Panc1 (cell line): ENCODE measurements around the gene MEGF6. TPM values are rescaled to one million over a fixed set of nuclear protein-coding genes. Genes with fewer than 3 reads are reported as not detected.

Source experiments
- ATAC-seq: fragments of 200-7000 bp; cut with Tn5 transposase; 2 replicates; pipeline ENCODE4 v1.9.1; 2020; ENCODE audit warnings: mild to moderate bottlenecking, moderate library complexity
- BruUV-seq: library from RNA; stranded (reverse); fragments of 400-500 nt; replicated peaks from 2 replicates; lab custom pipeline; 2021; lab: Mats Ljungman, UMichigan
- CTCF ChIA-PET: fragments of 300-600 bp; sonication (Branson Sonifier 250); formaldehyde crosslinking; loops from one replicate; lab custom pipeline; 2022; ENCODE audit warnings: antibody characterized with exemption; lab: Charles Lee
- POLR2A ChIA-PET: fragments of 300-600 bp; sonication (Branson Sonifier 250); formaldehyde crosslinking; loops from one replicate; lab custom pipeline; 2022; ENCODE audit warnings: antibody characterized with exemption; lab: Charles Lee
- DNase-seq: peaks from one replicate; pipeline ENCODE4 v3.0.0-alpha.2; 2010; ENCODE audit warnings: low read depth, low spot score
- H3K27ac ChIP-seq: 2 replicates; pipeline ENCODE4 v1.5.1; 2011; ENCODE audit warnings: mild to moderate bottlenecking, low read length, inconsistent platforms
- H3K27me3 ChIP-seq: fragments of 200-500 bp; sonication (Bioruptor generic); 2 replicates; pipeline ENCODE4 v1.6.0; 2014; ENCODE audit warnings: low read length, inconsistent platforms; ENCODE audit not compliant: control insufficient read depth, insufficient read depth
- H3K36me3 ChIP-seq: fragments of 200-500 bp; sonication (Bioruptor generic); 2 replicates; pipeline ENCODE4 v1.5.1; 2014; ENCODE audit warnings: inconsistent platforms, mild to moderate bottlenecking, low read length, moderate library complexity; ENCODE audit not compliant: control insufficient read depth, insufficient read depth
- H3K4me1 ChIP-seq: 2 replicates; pipeline ENCODE4 v1.5.1; 2011; ENCODE audit warnings: inconsistent platforms, mild to moderate bottlenecking, low read length, moderate library complexity; ENCODE audit not compliant: control insufficient read depth, insufficient read depth
- H3K4me3 ChIP-seq, 2 experiments: 2 replicates each; pipeline ENCODE4 v1.5.1; 2011 to 2012; ENCODE audit warnings: low read depth in 2 of 2, low read length in 2 of 2, mild to moderate bottlenecking in 2 of 2, inconsistent platforms in 1 of 2, moderate library complexity in 1 of 2
- H3K9me3 ChIP-seq: fragments of 200-500 bp; sonication (Bioruptor generic); 2 replicates; pipeline ENCODE4 v1.5.1; 2014; ENCODE audit warnings: low read depth, mild to moderate bottlenecking, inconsistent platforms, low read length, moderate library complexity; ENCODE audit not compliant: control insufficient read depth, insufficient read depth
- CTCF ChIP-seq: fragments of 450-650 bp; IDR thresholded peaks from 2 replicates; pipeline ENCODE4 v1.5.1; 2017; ENCODE audit warnings: mild to moderate bottlenecking
- POLR2AphosphoS5 ChIP-seq: IDR thresholded peaks from 2 replicates; pipeline ENCODE4 v1.6.1; 2012; ENCODE audit warnings: mild to moderate bottlenecking, low read depth, low read length, moderate library complexity
- REST ChIP-seq, 2 experiments: IDR thresholded peaks; 2 replicates each; pipeline ENCODE4 v1.6.1; 2011 to 2012; ENCODE audit warnings: low read depth in 2 of 2, control low read depth in 1 of 2, low read length in 1 of 2, mild to moderate bottlenecking in 1 of 2, moderate library complexity in 1 of 2; ENCODE audit not compliant: insufficient read depth in 1 of 2
- SIN3A ChIP-seq: IDR thresholded peaks from 2 replicates; pipeline ENCODE4 v1.6.1; 2012; ENCODE audit warnings: low read depth, mild to moderate bottlenecking, low read length, moderate library complexity, borderline replicate concordance; ENCODE audit not compliant: insufficient read depth
- TCF7L2 ChIP-seq: IDR thresholded peaks from 2 replicates; pipeline ENCODE4 v1.6.1; 2011; ENCODE audit warnings: mild to moderate bottlenecking, low read depth, low read length, inconsistent platforms
- in situ Hi-C: cut with HindIII; loops from 2 replicates; pipeline ENCODE4 v1.10.0; 2016; ENCODE audit warnings: low sequenced_read_pairs, low pct_unique_long_range_greater_than_20kb
- intact Hi-C: fragments of 100-400 bp; cut with micrococcal nuclease; formaldehyde crosslinking; loops from one replicate; pipeline ENCODE4 v1.10.0; 2022; ENCODE audit not compliant: unreplicated experiment
- total RNA-seq: library from RNA; stranded (reverse); gene quantifications from one replicate; pipeline ENCODE4 v1.2.1, GENCODE V29; 2021; ENCODE audit not compliant: unreplicated experiment

The MEGF6 gene
- total RNA-seq, 1 experiment from 2014 or later = 32.6 TPM

- no peak for TF ChIP-seq SIN3A
- peak; percentile 90 for TF ChIP-seq CTCF
- ChIA-PET CTCF (interaction anchor here (0.6 to 1.2 kb wide), 5 partner anchors 26 to 162 kb away, joined by 3 read pairs; no protein-coding TSS in a partner anchor), POLR2A (no interaction called here)
- DNase-seq = peak; percentile 17
- no peak overlapping the region for H3K27ac ChIP-seq
- H3K4me1 ChIP-seq = peaks cover 32% of the 10 kb centered on the region
- no TSS peak for BruUV-seq
- ATAC-seq = no peak
- no peak overlapping the region for H3K4me3 ChIP-seq
- no peaks in the 10 kb centered on the region for H3K27me3 ChIP-seq
- intact Hi-C loops (loop anchor here (2.0 kb wide), 1 partner anchor 130 kb away; no protein-coding TSS in a partner anchor), in situ Hi-C loops (no loop called here)
- no peaks in the 10 kb centered on the region for H3K9me3 ChIP-seq
- H3K36me3 ChIP-seq = no peaks in the 10 kb centered on the region
These were observed 3.7 kb upstream of the MEGF6 start for GRCh38 chr1:3614755-3615742.

GRCh38 chr1:3612123-3612522, 815 bp upstream of the MEGF6 start:
- intact Hi-C loops (no loop called here), in situ Hi-C loops (no loop called here)
- ChIA-PET POLR2A (no interaction called here), CTCF (no interaction called here)
- Histone ChIP-seq H3K4me3 (peak overlapping the region; percentile 27 to 33), H3K4me1 (peaks cover 28% of the 10 kb centered on the region), H3K27ac (no peak overlapping the region), H3K27me3 (no peaks in the 10 kb centered on the region), H3K9me3 (no peaks in the 10 kb centered on the region), H3K36me3 (no peaks in the 10 kb centered on the region)
- TF ChIP-seq POLR2AphosphoS5 (no peak), SIN3A (no peak), TCF7L2 (no peak), REST (IDR thresholded peaks at IDR 0.05; ENCODE audit: insufficient read depth in 1 of 2, low read depth in 2 of 2, low read length in 1 of 2) (no peak), CTCF (no peak)
- BruUV-seq = no TSS peak
- ATAC-seq = no peak
- no peak for DNase-seq
